Neural cell (in vitro differentiated cells): ENCODE data around the gene ZBTB5. TPM values are rescaled to one million over a fixed set of nuclear protein-coding genes. Genes with fewer than 3 reads are reported as not detected.
"Not testable (repeated sequence)": the region's sequence is repeated elsewhere in the genome, so short reads cannot be mapped to it uniquely, and the experiment has no call there.

Source experiments
- H2AFZ ChIP-seq: fragments of 200-600, 300-800 bp; sonication (generic), shearing (Covaris generic); 2 replicates; pipeline ENCODE4 v1.6.0; 2014; ENCODE audit warnings: low read depth, mild to moderate bottlenecking, antibody characterized with exemption, low read length, moderate library complexity
- H3F3A ChIP-seq: fragments of 200-600 bp; shearing (Covaris generic); 2 replicates; pipeline ENCODE4 v1.6.1; 2016; ENCODE audit warnings: mild to moderate bottlenecking, moderate library complexity, mixed read lengths, antibody characterized with exemption, low read length; ENCODE audit not compliant: insufficient read depth, poor library complexity, severe bottlenecking
- H3K27ac ChIP-seq: fragments of 200-600, 300-800 bp; sonication (generic), shearing (Covaris generic); 2 replicates; pipeline ENCODE4 v1.5.1; 2014; ENCODE audit warnings: mild to moderate bottlenecking, low read length, moderate library complexity
- H3K27me3 ChIP-seq: fragments of 300-800, 200-600 bp; sonication (generic), shearing (Covaris generic); 2 replicates; pipeline ENCODE4 v1.6.0; 2014; ENCODE audit warnings: mild to moderate bottlenecking, low read depth, low read length, moderate library complexity; ENCODE audit not compliant: insufficient read depth
- H3K36me3 ChIP-seq: fragments of 300-800, 200-600 bp; sonication (generic), shearing (Covaris generic); 2 replicates; pipeline ENCODE4 v1.5.1; 2014; ENCODE audit warnings: mild to moderate bottlenecking, antibody characterized with exemption, low read length, moderate library complexity; ENCODE audit not compliant: insufficient read depth
- H3K4me2 ChIP-seq: fragments of 300-800, 200-600 bp; sonication (generic), shearing (Covaris generic); 2 replicates; pipeline ENCODE4 v1.6.0; 2014; ENCODE audit warnings: mild to moderate bottlenecking, low read length
- H3K4me3 ChIP-seq: fragments of 300-800, 200-600 bp; sonication (generic), shearing (Covaris generic); 2 replicates; pipeline ENCODE4 v1.5.1; 2014; ENCODE audit warnings: mild to moderate bottlenecking, low read length, moderate library complexity
- H3K79me2 ChIP-seq: fragments of 200-600 bp; shearing (Covaris generic); replicated peaks from 2 replicates; pipeline ENCODE4 v1.6.0; 2014; ENCODE audit warnings: mild to moderate bottlenecking, low read length, moderate library complexity; ENCODE audit not compliant: insufficient read depth
- H3K9ac ChIP-seq: fragments of 300-800, 200-600 bp; sonication (generic), shearing (Covaris generic); 2 replicates; pipeline ENCODE4 v1.6.1; 2016; ENCODE audit warnings: mild to moderate bottlenecking, low read length, mixed read lengths
- H3K9me2 ChIP-seq: fragments of 200-600 bp; shearing (Covaris generic); 2 replicates; pipeline ENCODE4 v1.6.1; 2016; ENCODE audit warnings: mild to moderate bottlenecking, low read length, mixed read lengths; ENCODE audit not compliant: insufficient read depth
- H3K9me3 ChIP-seq: fragments of 200-600, 300-800 bp; sonication (generic), shearing (Covaris generic); 2 replicates; pipeline ENCODE4 v1.6.1; 2016; ENCODE audit warnings: mild to moderate bottlenecking, mixed run types, low read length, moderate library complexity, mixed read lengths
- H4K20me1 ChIP-seq: fragments of 200-600 bp; shearing (Covaris generic); 2 replicates; pipeline ENCODE4 v1.6.1; 2016; ENCODE audit warnings: mild to moderate bottlenecking, mixed run types; ENCODE audit not compliant: insufficient read depth
- EP300 ChIP-seq: fragments of 450-650 bp; conservative IDR thresholded peaks from 2 replicates; pipeline ENCODE4 v1.6.1; 2014; ENCODE audit warnings: antibody characterized with exemption, mild to moderate bottlenecking, moderate library complexity; ENCODE audit not compliant: poor library complexity, severe bottlenecking
- EZH2 ChIP-seq: fragments of 200-600, 300-800 bp; shearing (Covaris generic), sonication (generic); IDR thresholded peaks from 2 replicates; pipeline ENCODE4 v1.6.1; 2014; ENCODE audit warnings: antibody characterized with exemption, low read length, borderline replicate concordance, mild to moderate bottlenecking; ENCODE audit not compliant: insufficient read depth, poor library complexity, severe bottlenecking
- MXI1 ChIP-seq: fragments of 450-650 bp; conservative IDR thresholded peaks from 2 replicates; pipeline ENCODE4 v1.6.1; 2014; ENCODE audit warnings: antibody characterized with exemption, mild to moderate bottlenecking; ENCODE audit not compliant: poor library complexity, severe bottlenecking
- POLR2AphosphoS5 ChIP-seq: IDR thresholded peaks from 2 replicates; pipeline ENCODE4 v1.6.1; 2012
- polyA minus RNA-seq: library from RNA; depleted of rRNA, polyadenylated mRNA; stranded (reverse); fragments of >200 nt; gene quantifications from 2 replicates; pipeline ENCODE4 v1.2.3, GENCODE V29; 2014
- polyA plus RNA-seq: library from polyadenylated mRNA; depleted of rRNA; stranded (reverse); fragments of >200 nt; gene quantifications from 2 replicates; pipeline ENCODE4 v1.2.3, GENCODE V29; 2014
- TF ChIP-seq, protein P1 (sequence below): fragments of 450-650 bp; IDR thresholded peaks from 2 replicates; pipeline ENCODE4 v1.5.1; 2014; ENCODE audit warnings: antibody characterized with exemption, mild to moderate bottlenecking, moderate library complexity; ENCODE audit not compliant: poor library complexity, severe bottlenecking

The ZBTB5 gene, protein sequence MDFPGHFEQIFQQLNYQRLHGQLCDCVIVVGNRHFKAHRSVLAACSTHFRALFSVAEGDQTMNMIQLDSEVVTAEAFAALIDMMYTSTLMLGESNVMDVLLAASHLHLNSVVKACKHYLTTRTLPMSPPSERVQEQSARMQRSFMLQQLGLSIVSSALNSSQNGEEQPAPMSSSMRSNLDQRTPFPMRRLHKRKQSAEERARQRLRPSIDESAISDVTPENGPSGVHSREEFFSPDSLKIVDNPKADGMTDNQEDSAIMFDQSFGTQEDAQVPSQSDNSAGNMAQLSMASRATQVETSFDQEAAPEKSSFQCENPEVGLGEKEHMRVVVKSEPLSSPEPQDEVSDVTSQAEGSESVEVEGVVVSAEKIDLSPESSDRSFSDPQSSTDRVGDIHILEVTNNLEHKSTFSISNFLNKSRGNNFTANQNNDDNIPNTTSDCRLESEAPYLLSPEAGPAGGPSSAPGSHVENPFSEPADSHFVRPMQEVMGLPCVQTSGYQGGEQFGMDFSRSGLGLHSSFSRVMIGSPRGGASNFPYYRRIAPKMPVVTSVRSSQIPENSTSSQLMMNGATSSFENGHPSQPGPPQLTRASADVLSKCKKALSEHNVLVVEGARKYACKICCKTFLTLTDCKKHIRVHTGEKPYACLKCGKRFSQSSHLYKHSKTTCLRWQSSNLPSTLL
- polyA plus RNA-seq, result 21.0 and 23.6 TPM in 2 replicates
- 46.3 and 49.3 TPM in 2 replicates for polyA minus RNA-seq

DNA sequence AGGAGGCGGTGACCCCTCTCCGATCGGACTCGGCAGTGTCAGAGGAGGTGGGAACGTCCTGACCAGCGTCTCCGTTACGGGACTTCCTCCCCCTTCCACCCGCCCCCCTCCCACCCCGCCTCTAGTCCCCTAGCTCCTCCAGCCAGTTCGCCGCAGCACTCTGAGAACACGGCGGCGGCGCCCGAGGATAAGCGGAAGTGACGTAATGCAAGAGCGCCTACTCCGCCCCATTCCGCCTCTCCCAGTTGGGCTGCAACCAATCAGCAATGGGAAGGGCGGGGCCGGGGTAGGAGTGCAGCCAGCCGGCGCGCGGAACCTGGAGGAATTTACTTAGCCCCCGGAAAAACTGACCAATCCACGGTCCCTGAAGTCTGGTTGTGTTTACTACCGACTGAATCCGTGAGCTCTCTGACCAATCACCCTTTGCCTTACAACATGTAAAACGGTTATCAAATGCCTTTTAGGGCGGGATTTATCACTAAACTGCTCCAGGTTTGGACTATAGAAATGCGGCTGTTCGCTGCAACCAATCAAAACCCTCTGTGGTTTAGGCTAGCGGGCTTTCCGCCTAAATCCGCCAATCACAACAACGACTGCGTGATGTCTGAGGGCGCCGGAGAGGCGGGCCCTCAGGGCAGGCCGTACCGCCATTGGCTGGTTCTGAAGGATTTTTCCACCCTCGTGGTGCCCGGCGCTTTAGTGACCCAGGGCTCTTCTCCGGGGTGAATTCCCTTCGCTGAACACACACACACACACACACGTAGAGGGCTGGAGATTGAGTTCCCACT, at the start of gene ZBTB5:
Gene ZBTB5, minus strand, starts transcription at position 202 of the 788 bp plus-strand sequence. CDS start 22,899 bp downstream, outside the sequence.
- peak within 1 kb of the TSS; percentile 96 for H3K27ac ChIP-seq
- H3F3A ChIP-seq, result no peaks in the 10 kb centered on the region
- peak within 1 kb of the TSS; percentile 100 for H3K4me2 ChIP-seq
- TF ChIP-seq POLR2AphosphoS5 (peak; percentile 90), MXI1 (peak; percentile 78), EP300 (no peak)
- H4K20me1 ChIP-seq, result peaks cover 6% of the 10 kb centered on the region
- H3K9me3 ChIP-seq, result no peaks in the 10 kb centered on the region
- H2AFZ ChIP-seq, result peak within 1 kb of the TSS; percentile 80
- peak within 1 kb of the TSS; percentile 98 for H3K4me3 ChIP-seq
- H3K9ac ChIP-seq, result peak within 1 kb of the TSS; percentile 93
- H3K36me3 ChIP-seq, result no peaks in the 10 kb centered on the region
- H3K79me2 ChIP-seq, result peaks cover 42% of the 10 kb centered on the region
- no peaks in the 10 kb centered on the region for H3K9me2 ChIP-seq
- no peaks in the 10 kb centered on the region for H3K27me3 ChIP-seq

DNA sequence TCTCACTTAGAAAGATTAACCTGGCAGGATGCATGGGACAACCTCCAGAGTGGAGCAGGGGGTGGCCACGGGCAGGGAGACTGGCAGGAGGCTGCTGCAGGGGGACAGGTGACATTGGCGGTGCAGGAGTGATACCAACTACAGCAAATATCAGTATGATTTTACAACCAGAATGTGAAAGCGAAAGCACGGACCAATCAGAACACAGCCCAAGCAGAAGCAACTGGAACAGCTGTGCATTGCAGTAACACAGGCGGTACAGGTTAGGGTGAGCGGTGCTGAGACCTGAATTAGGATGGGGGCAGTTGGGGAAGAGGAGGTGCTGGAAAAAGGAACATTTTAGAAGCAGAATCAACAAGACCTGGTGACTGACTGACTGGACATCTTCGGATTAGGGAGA, 49.7 kb upstream of the ZBTB5 start:
- peaks cover 5% of the 10 kb centered on the region for H3K36me3 ChIP-seq
- no peaks in the 10 kb centered on the region for H3K9me3 ChIP-seq
- TF ChIP-seq MXI1 (no peak), EP300 (no peak), EZH2 (no peak)
- TF ChIP-seq, protein P1, sequence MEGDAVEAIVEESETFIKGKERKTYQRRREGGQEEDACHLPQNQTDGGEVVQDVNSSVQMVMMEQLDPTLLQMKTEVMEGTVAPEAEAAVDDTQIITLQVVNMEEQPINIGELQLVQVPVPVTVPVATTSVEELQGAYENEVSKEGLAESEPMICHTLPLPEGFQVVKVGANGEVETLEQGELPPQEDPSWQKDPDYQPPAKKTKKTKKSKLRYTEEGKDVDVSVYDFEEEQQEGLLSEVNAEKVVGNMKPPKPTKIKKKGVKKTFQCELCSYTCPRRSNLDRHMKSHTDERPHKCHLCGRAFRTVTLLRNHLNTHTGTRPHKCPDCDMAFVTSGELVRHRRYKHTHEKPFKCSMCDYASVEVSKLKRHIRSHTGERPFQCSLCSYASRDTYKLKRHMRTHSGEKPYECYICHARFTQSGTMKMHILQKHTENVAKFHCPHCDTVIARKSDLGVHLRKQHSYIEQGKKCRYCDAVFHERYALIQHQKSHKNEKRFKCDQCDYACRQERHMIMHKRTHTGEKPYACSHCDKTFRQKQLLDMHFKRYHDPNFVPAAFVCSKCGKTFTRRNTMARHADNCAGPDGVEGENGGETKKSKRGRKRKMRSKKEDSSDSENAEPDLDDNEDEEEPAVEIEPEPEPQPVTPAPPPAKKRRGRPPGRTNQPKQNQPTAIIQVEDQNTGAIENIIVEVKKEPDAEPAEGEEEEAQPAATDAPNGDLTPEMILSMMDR, result no peak
- H2AFZ ChIP-seq, result no peak overlapping the region
- H3K27me3 ChIP-seq, result no peaks in the 10 kb centered on the region
- H3K4me3 ChIP-seq, result no peak overlapping the region
- no peak overlapping the region for H3K9ac ChIP-seq
- H4K20me1 ChIP-seq, result no peaks in the 10 kb centered on the region
- H3K9me2 ChIP-seq, result no peaks in the 10 kb centered on the region
- no peak overlapping the region for H3K4me2 ChIP-seq
- no peaks in the 10 kb centered on the region for H3K79me2 ChIP-seq
- H3F3A ChIP-seq, result no peaks in the 10 kb centered on the region
- H3K27ac ChIP-seq, result no peak overlapping the region

DNA sequence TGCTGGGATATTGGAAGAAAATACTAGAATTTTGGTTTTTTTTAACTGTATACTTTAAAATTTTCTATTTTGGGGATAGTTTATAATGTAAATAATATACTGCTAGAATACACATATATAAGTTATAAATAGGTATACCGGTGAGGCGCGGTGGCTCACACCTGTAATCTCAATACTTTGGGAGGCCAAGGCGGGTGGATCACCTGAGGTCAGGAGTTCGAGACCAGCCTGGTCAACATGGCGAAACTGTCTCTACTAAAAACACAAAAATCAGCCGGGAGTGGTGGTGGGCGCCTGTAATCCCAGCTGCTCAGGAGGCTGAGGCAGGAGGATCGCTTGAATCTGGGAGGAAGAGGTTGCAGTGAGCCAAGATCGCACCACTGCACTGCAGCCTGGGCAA, 49.2 kb upstream of the ZBTB5 start:
- not testable (repeated sequence) for H4K20me1 ChIP-seq, H3K4me2 ChIP-seq, H3K27me3 ChIP-seq, H2AFZ ChIP-seq, H3K4me3 ChIP-seq, H3K36me3 ChIP-seq, H3K79me2 ChIP-seq, H3K9me2 ChIP-seq, H3K9ac ChIP-seq, H3K27ac ChIP-seq, H3F3A ChIP-seq, H3K9me3 ChIP-seq
